HEK293 (cell line): ENCODE data around the gene NOS1AP.
A peak's percentile ranks its signal among the peaks of the same experiment; 100 is the strongest.

Experiments used
- CTCF ChIA-PET: fragments of 350-600 bp; formaldehyde crosslinking; extraction: SDS; loops from one replicate; lab custom pipeline; 2021; ENCODE audit warnings: antibody characterized with exemption; lab: Yijun Ruan, JAX
- POLR2A ChIA-PET: fragments of 300-600 bp; formaldehyde crosslinking; extraction: SDS; loops from one replicate; lab custom pipeline; 2020; ENCODE audit warnings: antibody characterized with exemption, inconsistent platforms; lab: Yijun Ruan, JAX
- H3K27ac ChIP-seq: fragments of 200-500 bp; sonication (Bioruptor generic); 2 replicates; pipeline ENCODE4 v1.5.1; 2014; ENCODE audit warnings: low read depth, low read length, control low read depth, inconsistent platforms; ENCODE audit errors: extremely low read depth
- H3K36me3 ChIP-seq, 2 experiments: fragments of 200-500 bp in 1 of 2; sonication (Bioruptor generic) in 1 of 2; 1 replicate in 1 of 2; 2 replicates in 1 of 2; pipeline ENCODE4 v1.5.1; 2014 to 2017; ENCODE audit warnings: inconsistent platforms in 2 of 2, low read length in 2 of 2; ENCODE audit not compliant: control insufficient read depth in 2 of 2, insufficient read depth in 1 of 2
- H3K4me1 ChIP-seq: fragments of 200-500 bp; sonication (Bioruptor generic); 2 replicates; pipeline ENCODE4 v1.5.1; 2014; ENCODE audit warnings: mild to moderate bottlenecking, low read length, inconsistent platforms; ENCODE audit not compliant: control insufficient read depth, insufficient read depth
- H3K4me3 ChIP-seq: 2 replicates; pipeline ENCODE4 v1.5.1; 2011; ENCODE audit warnings: low read depth, mild to moderate bottlenecking, control low read depth, low read length, moderate library complexity
- H3K9me3 ChIP-seq: fragments of 200-500 bp; sonication (Bioruptor generic); 2 replicates; pipeline ENCODE4 v1.5.1; 2014; ENCODE audit warnings: low read depth, low read length, inconsistent platforms; ENCODE audit not compliant: control insufficient read depth, insufficient read depth
- CTCF ChIP-seq: fragments of 450-650 bp; formaldehyde crosslinking; IDR thresholded peaks from 2 replicates; pipeline ENCODE4 v1.5.1; 2016; ENCODE audit warnings: missing biosample characterization, missing genetic modification characterization
- GLI2 ChIP-seq: fragments of 450-650 bp; formaldehyde crosslinking; IDR thresholded peaks from 2 replicates; pipeline ENCODE4; 2017; ENCODE audit warnings: missing biosample characterization, missing genetic modification characterization, low read depth, borderline replicate concordance
- KLF7 ChIP-seq: fragments of 450-650 bp; formaldehyde crosslinking; IDR thresholded peaks from 2 replicates; pipeline ENCODE4 v1.5.1; 2016; ENCODE audit warnings: missing biosample characterization, missing genetic modification characterization, borderline replicate concordance
- PATZ1 ChIP-seq: fragments of 450-650 bp; formaldehyde crosslinking; IDR thresholded peaks from 2 replicates; pipeline ENCODE4 v1.5.1; 2016; ENCODE audit warnings: missing biosample characterization, missing genetic modification characterization
- PRDM6 ChIP-seq: fragments of 450-650 bp; formaldehyde crosslinking; IDR thresholded peaks from 2 replicates; pipeline ENCODE4 v1.5.1; 2017; ENCODE audit warnings: missing biosample characterization, missing genetic modification characterization
- SCRT1 ChIP-seq: fragments of 450-650 bp; formaldehyde crosslinking; IDR thresholded peaks from 2 replicates; pipeline ENCODE4 v1.5.1; 2016; ENCODE audit warnings: missing biosample characterization, missing genetic modification characterization, borderline replicate concordance
- SP7 ChIP-seq: fragments of 450-650 bp; formaldehyde crosslinking; IDR thresholded peaks from 2 replicates; pipeline ENCODE4 v1.5.1; 2016; ENCODE audit warnings: missing biosample characterization, missing genetic modification characterization
- ZBTB10 ChIP-seq: fragments of 450-650 bp; formaldehyde crosslinking; IDR thresholded peaks from 2 replicates; pipeline ENCODE4 v1.5.1; 2016; ENCODE audit warnings: missing biosample characterization, missing genetic modification characterization
- ZBTB49 ChIP-seq: fragments of 450-650 bp; formaldehyde crosslinking; IDR thresholded peaks from 2 replicates; pipeline ENCODE4 v1.5.1; 2016; ENCODE audit warnings: missing biosample characterization, missing genetic modification characterization, low read depth
- ZBTB6 ChIP-seq: fragments of 450-650 bp; formaldehyde crosslinking; IDR thresholded peaks from 2 replicates; pipeline ENCODE4 v1.5.1; 2017; ENCODE audit warnings: missing biosample characterization, missing genetic modification characterization
- ZNF132 ChIP-seq: fragments of 450-650 bp; formaldehyde crosslinking; IDR thresholded peaks from 2 replicates; pipeline ENCODE4 v1.5.1; 2017; ENCODE audit warnings: missing biosample characterization, missing genetic modification characterization, borderline replicate concordance
- ZNF146 ChIP-seq: fragments of 450-650 bp; formaldehyde crosslinking; IDR thresholded peaks from 2 replicates; pipeline ENCODE4 v1.5.1; 2016; ENCODE audit warnings: missing biosample characterization, missing genetic modification characterization
- ZNF16 ChIP-seq: fragments of 450-650 bp; formaldehyde crosslinking; IDR thresholded peaks from 2 replicates; pipeline ENCODE4 v1.5.1; 2016; ENCODE audit warnings: low read depth, missing biosample characterization, missing genetic modification characterization
- ZNF169 ChIP-seq: fragments of 450-650 bp; formaldehyde crosslinking; IDR thresholded peaks from 2 replicates; pipeline ENCODE4 v1.5.1; 2016; ENCODE audit warnings: missing biosample characterization, missing genetic modification characterization
- ZNF175 ChIP-seq: fragments of 450-650 bp; formaldehyde crosslinking; IDR thresholded peaks from 2 replicates; pipeline ENCODE4 v1.5.1; 2016; ENCODE audit warnings: missing biosample characterization, missing genetic modification characterization
- ZNF211 ChIP-seq: fragments of 450-650 bp; formaldehyde crosslinking; IDR thresholded peaks from 2 replicates; pipeline ENCODE4 v1.5.1; 2016; ENCODE audit warnings: low read depth, missing biosample characterization, missing genetic modification characterization
- ZNF274 ChIP-seq, 2 experiments: fragments of 200-500 bp in 1 of 2; fragments of 450-650 bp in 1 of 2; sonication (Bioruptor generic) in 1 of 2; formaldehyde crosslinking in 1 of 2; IDR thresholded peaks; 2 replicates each; pipeline versions ENCODE4 v1.5.1 to v1.6.1; 2014 to 2016; ENCODE audit warnings: borderline replicate concordance in 1 of 2, inconsistent platforms in 1 of 2, low read length in 1 of 2, missing biosample characterization in 1 of 2, missing genetic modification characterization in 1 of 2
- ZNF433 ChIP-seq: fragments of 450-650 bp; formaldehyde crosslinking; IDR thresholded peaks from 2 replicates; pipeline ENCODE4 v1.5.1; 2016; ENCODE audit warnings: missing biosample characterization, missing genetic modification characterization, low read depth
- ZNF585B ChIP-seq: fragments of 450-650 bp; formaldehyde crosslinking; IDR thresholded peaks from 2 replicates; pipeline ENCODE4 v1.5.1; 2016; ENCODE audit warnings: missing biosample characterization, missing genetic modification characterization
- ZNF654 ChIP-seq: fragments of 450-650 bp; formaldehyde crosslinking; IDR thresholded peaks from 2 replicates; pipeline ENCODE4 v1.5.1; 2016; ENCODE audit warnings: low read depth, missing biosample characterization, missing genetic modification characterization
- ZNF658 ChIP-seq: fragments of 450-650 bp; formaldehyde crosslinking; IDR thresholded peaks from 2 replicates; pipeline ENCODE4; 2016; ENCODE audit warnings: missing biosample characterization, missing genetic modification characterization
- ZNF660 ChIP-seq: fragments of 450-650 bp; IDR thresholded peaks from 2 replicates; pipeline ENCODE4 v1.5.1; 2018; ENCODE audit warnings: missing biosample characterization, mild to moderate bottlenecking, missing genetic modification characterization
- ZSCAN30 ChIP-seq: fragments of 450-650 bp; IDR thresholded peaks from 2 replicates; pipeline ENCODE4 v1.5.1; 2018; ENCODE audit warnings: missing biosample characterization, mild to moderate bottlenecking, missing genetic modification characterization, moderate library complexity

NOS1AP gene

GRCh38 chr1:162275622-162276175 lies 206.2 kb downstream of the NOS1AP start:
- Histone ChIP-seq H3K36me3 (no peaks in the 10 kb centered on the region), H3K4me3 (no peak overlapping the region), H3K4me1 (no peaks in the 10 kb centered on the region), H3K27ac (no peak overlapping the region), H3K9me3 (no peaks in the 10 kb centered on the region)
- no peak for TF ChIP-seq PATZ1
- TF ChIP-seq ZNF175 (tag by site-specific recombination), result no peak
- TF ChIP-seq ZBTB49 (tag by site-specific recombination), result no peak
- TF ChIP-seq ZNF146, result no peak
- TF ChIP-seq SP7 (tag by site-specific recombination), result no peak
- no peak for TF ChIP-seq ZNF658 (tag by site-specific recombination)
- no peak for TF ChIP-seq ZNF433 (tag by site-specific recombination)
- no peak for TF ChIP-seq ZBTB10
- TF ChIP-seq ZNF211, result no peak
- no peak for TF ChIP-seq ZNF660 (tag by site-specific recombination)
- no peak for TF ChIP-seq ZNF16
- TF ChIP-seq ZSCAN30 (tag by site-specific recombination), result no peak
- no peak for TF ChIP-seq KLF7
- no peak for TF ChIP-seq GLI2
- TF ChIP-seq SCRT1 (tag by site-specific recombination), result no peak
- no peak for TF ChIP-seq ZNF585B (tag by site-specific recombination)
- no peak for TF ChIP-seq PRDM6
- no peak for TF ChIP-seq ZNF169 (tag by site-specific recombination)
- ChIA-PET POLR2A (no interaction called here), CTCF (interaction anchor here (0.6 to 7.3 kb wide), 15 partner anchors 14 to 1042 kb away, joined by 3 to 53 read pairs (median 4); no protein-coding TSS in a partner anchor)

GRCh38 chr1:162276493-162276892 lies 207.0 kb downstream of the NOS1AP start:
- TF ChIP-seq ZNF274 (IDR thresholded peaks at IDR 0.05; ENCODE audit: low read length), result no peak
- no peak for TF ChIP-seq ZNF274 (tag by site-specific recombination; IDR thresholded peaks at IDR 0.05; ENCODE audit: borderline replicate concordance)
- peak; percentile 53 for TF ChIP-seq CTCF (tag by site-specific recombination)
- no peak for TF ChIP-seq ZNF132 (tag by site-specific recombination)
- peak; percentile 78 for TF ChIP-seq ZNF654
- TF ChIP-seq ZBTB6 (tag by site-specific recombination), result 0 out of 2 replicates have a peak, but pooled peaks have one; percentile 36
- TF ChIP-seq, all 188 proteins: peak for 3
- ChIA-PET CTCF (interaction anchor here (0.6 to 7.3 kb wide), 18 partner anchors 11 to 484 kb away, joined by 3 to 53 read pairs (median 4); no protein-coding TSS in a partner anchor), POLR2A (no interaction called here)
- Histone ChIP-seq H3K4me1 (no peaks in the 10 kb centered on the region), H3K9me3 (no peaks in the 10 kb centered on the region), H3K36me3 (no peaks in the 10 kb centered on the region), H3K4me3 (no peak overlapping the region), H3K27ac (no peak overlapping the region)
